D341Med (cell line): ENCODE data around the gene PAQR5.
A peak's percentile ranks its signal among the peaks of the same experiment; 100 is the strongest.
"Not testable (repeated sequence)": the region's sequence is repeated elsewhere in the genome, so short reads cannot be mapped to it uniquely, and the experiment has no call there.

ENCODE experiments used
- DNase-seq: peaks from one replicate; pipeline ENCODE4 v3.0.0; 2012; ENCODE audit warnings: low spot score

The PAQR5 gene

GRCh38 chr15:69316291-69316690, 17.6 kb downstream of the PAQR5 start:
- DNase-seq, result no peak

- DNase-seq, result no peak
Observed at GRCh38 chr15:69317392-69317841, 18.7 kb downstream of the PAQR5 start.

GRCh38 chr15:69318033-69318432, 19.3 kb downstream of the PAQR5 start:
- DNase-seq, result no peak

- DNase-seq, result no peak
Observed at GRCh38 chr15:69319384-69320375, 21.0 kb downstream of the PAQR5 start.

- no peak for DNase-seq
Observed at GRCh38 chr15:69320977-69321554, 22.4 kb downstream of the PAQR5 start.

- DNase-seq, result no peak
Observed at GRCh38 chr15:69323893-69324430, 25.2 kb downstream of the PAQR5 start.

- DNase-seq, result no peak
Observed at GRCh38 chr15:69324565-69324964, 25.9 kb downstream of the PAQR5 start.

- no peak for DNase-seq
Observed at GRCh38 chr15:69325456-69325971, 26.8 kb downstream of the PAQR5 start.

- no peak for DNase-seq
Observed at GRCh38 chr15:69328080-69328479, 29.4 kb downstream of the PAQR5 start.

GRCh38 chr15:69328739-69329138, 30.0 kb downstream of the PAQR5 start:
- DNase-seq, result no peak

- DNase-seq, result no peak
Observed at GRCh38 chr15:69337138-69337537, 38.4 kb downstream of the PAQR5 start.

- DNase-seq, result no peak
Observed at GRCh38 chr15:69338535-69339213, 40.0 kb downstream of the PAQR5 start.

- DNase-seq, result not testable (repeated sequence)
Observed at GRCh38 chr15:69339214-69339543, 40.5 kb downstream of the PAQR5 start.

- no peak for DNase-seq
Observed at GRCh38 chr15:69340243-69340900, 41.7 kb downstream of the PAQR5 start.

GRCh38 chr15:69341356-69341755, 42.6 kb downstream of the PAQR5 start:
- DNase-seq, result no peak

GRCh38 chr15:69342460-69343076, 43.9 kb downstream of the PAQR5 start:
- DNase-seq, result peak; percentile 77

GRCh38 chr15:69343133-69343532, 44.4 kb downstream of the PAQR5 start:
- DNase-seq, result no peak

- no peak for DNase-seq
Observed at GRCh38 chr15:69344238-69344637, 45.5 kb downstream of the PAQR5 start.

- no peak for DNase-seq
Observed at GRCh38 chr15:69346112-69346511, 47.4 kb downstream of the PAQR5 start.

- DNase-seq, result no peak
Observed at GRCh38 chr15:69351333-69351732, 52.6 kb downstream of the PAQR5 start.

- DNase-seq, result no peak
Observed at GRCh38 chr15:69351884-69352283, 53.2 kb downstream of the PAQR5 start.
